ENCODE data around the gene SYS1.

The SYS1 gene

DNA sequence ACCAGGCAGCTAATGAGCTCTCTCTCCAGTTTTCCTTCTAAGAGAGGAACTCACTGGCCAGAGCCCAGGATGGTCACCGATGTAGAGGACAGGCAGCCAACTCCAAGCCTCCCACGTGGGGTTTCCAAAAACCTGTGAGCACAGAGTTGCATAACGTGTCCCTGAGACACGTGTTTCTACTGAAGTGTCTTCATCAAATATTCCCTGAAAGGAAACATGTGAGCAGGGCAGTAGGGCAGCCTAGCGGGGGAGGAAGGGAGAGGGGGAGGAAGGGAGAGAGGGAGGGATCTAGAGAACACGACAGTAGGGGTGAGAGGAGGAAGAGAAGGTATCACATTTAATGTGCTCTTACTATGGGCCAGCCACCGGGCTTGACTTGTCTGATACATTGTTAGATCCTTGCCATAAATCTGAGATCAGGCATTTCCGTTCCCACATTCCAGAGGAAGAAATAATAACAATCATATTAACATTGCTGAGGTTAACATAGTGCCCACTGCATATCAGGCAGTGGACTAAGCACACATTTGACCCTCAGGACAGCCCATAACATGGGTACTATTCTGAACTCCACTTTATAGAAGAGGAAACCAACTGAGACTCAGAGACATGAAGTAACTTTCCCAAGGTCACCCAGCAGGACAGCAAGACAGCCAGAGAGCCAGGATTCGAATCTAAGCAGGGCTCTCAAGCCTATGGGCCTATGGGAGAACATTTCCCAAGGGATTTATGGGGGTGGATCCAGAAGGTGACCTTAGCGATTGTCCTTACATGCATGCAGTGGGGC is 4.5 kb upstream of the SYS1 start:
- peak; percentile 87 for DNase-seq

DNA sequence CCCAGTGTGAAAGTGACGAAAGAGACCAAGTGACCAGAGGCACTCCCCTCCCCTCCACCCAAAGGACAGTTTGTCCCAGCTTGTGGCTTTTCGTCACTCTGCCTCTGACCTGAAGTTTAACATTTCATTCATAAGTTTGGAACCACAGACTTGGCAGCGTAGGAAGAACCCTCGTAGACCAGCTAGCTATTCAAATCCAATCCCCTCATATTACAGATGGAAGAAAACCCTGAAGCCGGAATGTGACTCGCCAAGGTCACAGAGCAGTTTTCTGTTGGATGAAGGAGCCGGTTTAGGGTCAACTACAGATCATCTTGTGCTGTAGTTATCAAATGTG is 3.9 kb upstream of the SYS1 start:
- DNase-seq: peak; percentile 41

DNA sequence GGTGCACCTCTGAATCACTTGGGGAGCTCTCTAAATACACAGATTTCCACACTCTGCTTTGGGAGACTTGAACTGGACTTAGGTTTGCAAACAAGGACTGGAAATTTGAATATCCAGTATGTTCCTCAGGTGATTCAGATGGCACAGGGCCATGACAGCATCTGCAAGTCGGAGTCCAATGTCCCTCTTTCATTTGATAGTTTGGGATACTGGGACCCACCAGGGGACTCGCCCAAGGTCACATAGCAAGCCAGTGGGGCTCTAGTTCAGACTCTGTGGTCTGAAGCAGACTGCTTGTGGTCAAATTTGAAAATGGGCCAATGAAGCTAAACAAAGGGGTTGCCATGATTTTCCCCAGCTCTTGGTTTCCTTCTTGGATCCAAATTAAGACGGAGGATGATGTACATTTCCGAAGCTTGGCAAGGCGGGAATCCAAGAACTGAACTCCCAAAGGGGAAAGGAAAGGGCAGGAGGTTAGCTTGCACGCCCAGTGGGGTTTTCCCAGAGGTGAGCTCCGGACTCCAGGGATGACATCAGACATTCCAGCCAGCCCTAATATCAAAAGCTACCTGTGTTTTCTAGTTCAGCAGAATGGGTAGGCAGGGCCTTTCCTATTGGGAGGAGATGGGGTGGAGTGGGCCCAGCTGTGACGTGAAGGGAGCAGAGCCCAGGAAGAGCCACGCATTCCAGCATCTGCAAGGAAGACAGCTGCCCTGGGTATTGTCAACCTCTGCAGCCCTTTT is 3.4 kb upstream of the SYS1 start:
- no peak for DNase-seq

- peak; percentile 69 for DNase-seq
These were observed 1.2 kb upstream of the SYS1 start for GRCh38 chr20:45361793-45362192.

- no peak for DNase-seq
These were observed 896 bp downstream of the SYS1 start for GRCh38 chr20:45363611-45364492.

DNA sequence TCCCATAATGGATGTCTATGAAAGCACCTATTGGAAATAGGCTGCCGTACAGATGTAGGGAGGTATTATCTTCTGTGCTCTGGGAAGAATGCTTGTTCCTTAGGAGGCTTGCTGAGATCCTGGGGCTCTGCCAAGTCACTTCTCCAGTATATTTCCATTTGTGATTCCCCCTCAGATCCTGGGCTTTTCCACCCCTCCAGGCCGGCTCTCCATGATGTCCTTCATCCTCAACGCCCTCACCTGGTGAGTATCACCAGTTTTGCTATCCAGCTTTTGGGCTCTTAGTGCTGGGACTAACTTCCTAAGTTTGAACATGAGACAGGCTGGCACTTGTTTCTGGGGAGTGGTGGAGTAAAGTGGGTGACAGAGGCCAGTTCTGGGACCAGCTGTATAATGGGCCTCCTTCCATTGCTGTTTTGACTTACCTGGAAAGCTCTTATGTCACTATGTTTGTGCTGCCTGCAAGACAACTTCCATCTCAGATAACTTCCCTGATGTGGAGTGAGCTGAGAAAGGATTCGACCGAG is 2.6 kb downstream of the SYS1 start:
- no peak for DNase-seq

DNA sequence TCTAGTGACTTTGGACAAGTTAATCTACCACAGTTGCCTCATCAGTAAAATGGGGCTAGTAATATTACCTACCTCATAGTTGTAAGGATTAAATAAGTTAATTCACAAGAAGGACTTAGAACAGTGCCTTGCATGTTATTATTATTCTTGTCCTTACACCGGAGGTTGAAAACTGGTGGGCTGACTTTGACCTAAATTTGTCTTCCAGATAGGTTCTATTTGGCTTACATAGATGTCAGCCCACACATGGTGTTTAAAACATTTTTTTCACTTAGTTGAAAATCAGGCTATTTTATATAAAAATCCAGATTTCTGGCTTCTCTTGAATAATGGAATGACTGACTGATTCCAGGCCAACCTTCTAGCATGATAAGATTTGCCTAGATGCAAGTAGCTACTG is 3.2 kb downstream of the SYS1 start:
- DNase-seq: no peak

DNA sequence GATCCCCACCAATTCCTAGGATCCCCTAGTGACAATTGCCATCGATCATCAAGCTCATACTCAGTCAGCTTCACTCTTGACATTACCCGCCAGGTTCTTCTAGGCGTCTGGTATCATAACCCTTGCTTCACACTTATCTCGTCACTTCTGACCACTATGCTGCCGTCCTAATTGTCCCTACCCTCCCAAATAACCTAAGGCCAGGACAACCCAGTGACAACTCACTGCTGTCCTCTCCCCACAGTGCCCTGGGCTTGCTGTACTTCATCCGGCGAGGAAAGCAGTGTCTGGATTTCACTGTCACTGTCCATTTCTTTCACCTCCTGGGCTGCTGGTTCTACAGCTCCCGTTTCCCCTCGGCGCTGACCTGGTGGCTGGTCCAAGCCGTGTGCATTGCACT is 3.7 kb downstream of the SYS1 start:
- no peak for DNase-seq

DNA sequence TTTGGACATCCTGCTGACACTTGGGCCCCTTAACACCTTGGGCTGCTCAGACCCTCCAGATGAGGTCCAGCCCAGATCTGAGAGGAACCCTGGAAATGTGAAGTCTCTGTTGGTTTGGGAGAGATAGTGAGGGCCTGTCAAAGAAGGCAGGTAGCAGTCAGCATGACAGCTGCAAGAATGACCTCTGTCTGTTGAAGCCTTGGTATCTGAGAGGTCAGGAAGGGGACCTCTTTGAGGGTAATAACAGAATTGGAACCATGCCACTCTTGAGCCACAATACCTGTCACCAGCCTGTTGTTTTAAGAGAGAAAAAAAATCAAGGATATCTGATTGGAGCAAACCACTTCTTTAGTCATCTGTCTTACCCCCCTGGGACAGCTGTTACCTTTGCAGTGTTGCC is 4.2 kb downstream of the SYS1 start:
- DNase-seq: no peak

- peak; percentile 88 for DNase-seq
These were observed 5.4 kb downstream of the SYS1 start for GRCh38 chr20:45368221-45368980.

- DNase-seq: no peak
These were observed 7.7 kb downstream of the SYS1 start for GRCh38 chr20:45370571-45371160.

- DNase-seq: no peak
These were observed 9.3 kb downstream of the SYS1 start for GRCh38 chr20:45372241-45372640.

DNA sequence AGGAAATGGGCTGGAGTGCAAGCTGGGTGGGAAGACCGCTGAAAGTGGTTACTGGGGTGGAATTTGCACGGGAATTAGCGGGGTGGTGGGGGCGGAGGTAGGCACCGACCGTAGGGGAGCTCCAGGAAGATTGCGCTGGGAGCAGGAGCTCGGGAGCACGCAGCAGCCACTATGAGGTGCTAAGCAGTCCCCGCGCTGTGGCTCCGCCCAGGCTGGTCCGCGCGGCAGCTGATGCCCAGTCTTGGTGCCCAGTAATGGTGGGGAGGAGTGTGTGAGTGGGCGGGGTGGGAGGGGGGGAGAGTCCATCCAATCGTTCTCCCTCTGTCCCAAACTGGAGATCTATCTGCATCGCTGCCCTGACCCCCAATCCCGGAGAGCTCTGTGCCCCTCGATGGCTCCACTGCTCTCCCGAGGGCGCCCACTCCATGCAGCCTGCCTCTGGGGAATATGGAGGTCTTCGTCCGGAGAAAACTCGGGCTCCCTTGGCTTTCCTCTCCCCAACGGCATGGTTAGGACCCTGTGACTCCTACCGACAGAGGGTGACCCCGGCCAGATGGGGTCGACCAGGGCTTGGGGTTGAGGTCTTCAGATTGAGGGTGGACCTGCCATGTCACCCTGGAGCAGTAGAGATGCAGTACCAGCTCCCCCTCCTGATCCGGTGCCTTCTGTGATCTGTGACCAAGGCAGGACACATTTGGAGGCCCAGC is 9.8 kb downstream of the SYS1 start:
- DNase-seq: no peak

- DNase-seq: peak; percentile 74
These were observed 10.6 kb downstream of the SYS1 start for GRCh38 chr20:45373353-45374100.

GRCh38 chr20:45374101-45374467 is 11.1 kb downstream of the SYS1 start:
- DNase-seq: no peak

GRCh38 chr20:45374966-45375365 is 12.0 kb downstream of the SYS1 start:
- no peak for DNase-seq

DNA sequence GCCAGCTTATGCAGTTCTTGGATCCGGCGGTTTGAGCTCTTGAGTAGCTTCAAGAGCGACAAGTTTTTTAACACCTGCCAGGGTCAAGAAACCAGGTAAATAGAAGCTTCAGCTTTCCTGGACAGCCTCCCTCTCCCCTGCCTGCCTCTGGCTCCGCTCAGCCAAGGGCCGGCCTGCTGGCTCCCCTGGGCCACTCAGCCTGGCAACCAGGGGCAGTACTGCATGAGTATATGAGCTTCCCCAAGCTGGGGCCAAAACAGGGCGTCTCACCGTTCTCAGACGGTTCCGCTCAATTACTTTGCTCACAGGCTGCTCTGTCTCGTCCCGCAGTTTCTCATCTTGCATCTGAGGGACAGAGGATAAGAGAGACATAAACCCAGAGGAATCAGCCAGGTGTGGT is 14.3 kb downstream of the SYS1 start:
- no peak for DNase-seq

- no peak for DNase-seq
These were observed 15.2 kb downstream of the SYS1 start, which contains the start of gene TP53TG5 for GRCh38 chr20:45378191-45378590. Gene TP53TG5 (minus strand): TSS chr20:45378325. CDS start chr20:45378236, 89 bp downstream.

GRCh38 chr20:45387274-45387673 is 24.3 kb downstream of the SYS1 start:
- no peak for DNase-seq

GRCh38 chr20:45390931-45391330 is 28.0 kb downstream of the SYS1 start:
- DNase-seq: peak; percentile 24

DNA sequence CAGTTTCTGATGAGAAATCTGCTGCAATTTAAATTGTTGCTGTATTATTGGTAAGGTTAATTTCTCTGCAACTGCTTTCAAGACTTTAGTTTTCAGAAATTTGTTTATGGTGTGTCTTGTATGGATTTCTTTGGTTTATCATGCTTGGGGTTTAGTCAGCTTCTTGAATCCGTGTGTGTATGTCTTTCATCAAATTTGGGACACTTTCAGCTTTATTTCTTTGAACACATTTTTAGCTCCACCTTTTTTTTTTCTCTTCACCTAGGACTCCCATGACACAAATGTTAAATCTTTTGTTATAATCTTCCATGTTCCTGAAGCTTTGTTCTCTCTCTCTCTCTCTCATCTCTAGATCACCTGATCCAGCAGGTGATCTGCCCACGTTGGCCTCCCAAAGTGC is 28.6 kb downstream of the SYS1 start:
- DNase-seq: no peak
